ENCODE results near the gene MARCHF10.

DNA sequence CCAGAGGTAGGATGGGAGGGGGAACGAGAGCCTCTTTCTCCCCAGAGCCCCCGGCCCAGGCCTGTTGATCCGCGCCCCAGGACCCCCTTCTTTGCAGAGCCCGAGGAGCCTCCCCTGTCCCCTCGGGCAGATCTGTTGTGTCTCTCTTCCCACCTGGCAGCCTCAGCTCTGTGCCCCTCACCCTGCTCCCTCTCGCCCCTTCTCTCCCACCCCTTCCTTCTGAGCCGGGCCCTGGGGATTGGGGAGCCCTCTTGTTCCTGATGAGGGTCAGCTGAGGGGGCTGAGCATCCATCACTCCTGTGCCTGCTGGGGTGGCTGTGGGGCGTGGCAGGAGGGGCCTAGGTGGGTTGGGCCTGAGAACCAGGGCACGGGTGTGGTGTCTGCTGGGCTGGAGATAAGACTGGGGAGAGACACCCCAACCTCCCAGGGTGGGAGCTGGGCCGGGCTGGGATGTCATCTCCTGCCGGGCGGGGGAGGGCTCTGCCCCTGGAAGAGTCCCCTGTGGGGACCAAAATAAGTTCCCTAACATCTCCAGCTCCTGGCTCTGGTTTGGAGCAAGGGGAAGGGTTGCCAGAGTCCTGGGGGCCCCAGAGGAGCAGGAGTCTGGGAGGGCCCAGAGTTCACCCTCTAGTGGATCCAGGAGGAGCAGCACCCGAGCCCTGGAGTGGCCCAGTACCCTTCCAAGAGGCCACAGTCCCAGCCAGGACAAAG is 115.2 kb downstream of the MARCHF10 start:
- TF ChIP-seq, protein P1, sequence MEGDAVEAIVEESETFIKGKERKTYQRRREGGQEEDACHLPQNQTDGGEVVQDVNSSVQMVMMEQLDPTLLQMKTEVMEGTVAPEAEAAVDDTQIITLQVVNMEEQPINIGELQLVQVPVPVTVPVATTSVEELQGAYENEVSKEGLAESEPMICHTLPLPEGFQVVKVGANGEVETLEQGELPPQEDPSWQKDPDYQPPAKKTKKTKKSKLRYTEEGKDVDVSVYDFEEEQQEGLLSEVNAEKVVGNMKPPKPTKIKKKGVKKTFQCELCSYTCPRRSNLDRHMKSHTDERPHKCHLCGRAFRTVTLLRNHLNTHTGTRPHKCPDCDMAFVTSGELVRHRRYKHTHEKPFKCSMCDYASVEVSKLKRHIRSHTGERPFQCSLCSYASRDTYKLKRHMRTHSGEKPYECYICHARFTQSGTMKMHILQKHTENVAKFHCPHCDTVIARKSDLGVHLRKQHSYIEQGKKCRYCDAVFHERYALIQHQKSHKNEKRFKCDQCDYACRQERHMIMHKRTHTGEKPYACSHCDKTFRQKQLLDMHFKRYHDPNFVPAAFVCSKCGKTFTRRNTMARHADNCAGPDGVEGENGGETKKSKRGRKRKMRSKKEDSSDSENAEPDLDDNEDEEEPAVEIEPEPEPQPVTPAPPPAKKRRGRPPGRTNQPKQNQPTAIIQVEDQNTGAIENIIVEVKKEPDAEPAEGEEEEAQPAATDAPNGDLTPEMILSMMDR (IDR thresholded peaks at IDR 0.05; ENCODE audit: low read depth, low read length): peak; percentile 21
- no peak for TF ChIP-seq EZH2phosphoT487 (IDR thresholded peaks at IDR 0.05; ENCODE audit: low read depth)

Measured in OCI-LY3 (cell line).